B cell (primary cell): Measurements from ENCODE around the gene MCRIP2.

ENCODE experiments used
- CTCF ChIP-seq: fragments of 200-600 bp; IDR thresholded peaks from one replicate; pipeline ENCODE4 v1.8.0; 2022; ENCODE audit warnings: antibody characterized with exemption, mild to moderate bottlenecking
- EZH2 ChIP-seq: IDR thresholded peaks from 2 replicates; pipeline ENCODE4 v1.6.1; 2012; ENCODE audit warnings: borderline replicate concordance, low read depth, mild to moderate bottlenecking, moderate library complexity, low read length; ENCODE audit not compliant: insufficient read depth, poor library complexity, severe bottlenecking

GRCh38 chr16:660132-660458 lies 18.5 kb downstream of the MCRIP2 start:
- TF ChIP-seq CTCF (no peak), EZH2 (no peak)
